Ascending aorta (tissue), 2 donors: ENCODE measurements around the gene ATXN10. TPM values are rescaled to one million over a fixed set of nuclear protein-coding genes. Genes with fewer than 3 reads are reported as not detected.

Source experiments
- DNase-seq, 2 donors: peaks; one replicate each; pipeline ENCODE4 v3.0.0-alpha.2; 2019; ENCODE audit warnings: low spot score in 2 of 2
- H3K27ac ChIP-seq, 2 donors: fragments of 200-600 bp; sonication (generic); one replicate each; pipeline ENCODE4 v1.5.1; 2016 to 2017; ENCODE audit warnings: mild to moderate bottlenecking in 1 of 2
- H3K27me3 ChIP-seq: fragments of 200-600 bp; sonication (generic); one replicate; pipeline ENCODE4 v1.5.1; 2017
- H3K36me3 ChIP-seq, 2 donors: fragments of 200-600 bp; sonication (generic); one replicate each; pipeline ENCODE4 v1.5.1; 2016
- H3K4me1 ChIP-seq, 2 donors: fragments of 200-600 bp; sonication (generic); one replicate each; pipeline ENCODE4 v1.5.1; 2016 to 2017; ENCODE audit warnings: mild to moderate bottlenecking in 1 of 2
- H3K4me3 ChIP-seq, 2 donors: fragments of 200-600 bp; sonication (generic); one replicate each; pipeline ENCODE4 v1.5.1; 2016 to 2017; ENCODE audit warnings: mild to moderate bottlenecking in 1 of 2
- H3K9me3 ChIP-seq, 2 donors: fragments of 200-600 bp; sonication (generic); one replicate each; pipeline ENCODE4 v1.5.1; 2016
- CTCF ChIP-seq, 3 experiments: fragments of 200-600 bp in 2 of 3; fragments of 450-650 bp in 1 of 3; sonication (generic) in 2 of 3; IDR thresholded peaks; one replicate each; pipeline ENCODE4 v1.5.1; 2016 to 2019; ENCODE audit warnings: antibody characterized with exemption in 3 of 3, mild to moderate bottlenecking in 1 of 3, moderate library complexity in 1 of 3
- intact Hi-C: fragments of 100-400 bp; cut with DNase I; formaldehyde crosslinking; loops from one replicate; pipeline ENCODE4 v1.15.1; 2023
- total RNA-seq: library from RNA; depleted of rRNA; stranded (reverse); fragments of >200 nt; gene quantifications from one replicate; pipeline ENCODE4 v1.1.0, GENCODE V29; 2016

The ATXN10 gene
- total RNA-seq, 1 donor from 2014 or later = 82.1 TPM

- intact Hi-C loops = loop anchor here (1.0 kb wide), 1 partner anchor 221 kb away; no protein-coding TSS in a partner anchor
- peaks cover 15% of the 10 kb centered on the region for H3K27me3 ChIP-seq
These were observed 195.0 kb downstream of the ATXN10 start for GRCh38 chr22:45866646-45867117.

GRCh38 chr22:45867118-45867905 lies 195.7 kb downstream of the ATXN10 start:
- H3K27me3 ChIP-seq = peaks cover 15% of the 10 kb centered on the region
- DNase-seq = no peak

More at GRCh38 chr22:45866646-45867117, 195.0 kb downstream of the ATXN10 start:
- Histone ChIP-seq H3K9me3 (no peaks in the 10 kb centered on the region), H3K4me3 (peak overlapping the region; percentile 43 to 53), H3K36me3 (no peaks in the 10 kb centered on the region), H3K27ac (no peak overlapping the region), H3K4me1 (peaks cover 9 to 13% of the 10 kb centered on the region in 2 donors)
- DNase-seq = no peak
- TF ChIP-seq CTCF (IDR thresholded peaks at IDR 0.05) = no peak

GRCh38 chr22:45867906-45868555 lies 196.4 kb downstream of the ATXN10 start:
- no peaks in the 10 kb centered on the region for H3K36me3 ChIP-seq
- no peak overlapping the region for H3K27ac ChIP-seq
- TF ChIP-seq CTCF (IDR thresholded peaks at IDR 0.05) = no peak
- peak in 1 of 2 donors; percentile 9 for DNase-seq
- H3K4me3 ChIP-seq = no peak overlapping the region
- intact Hi-C loops = loop anchor here (1.0 kb wide), 1 partner anchor 223 kb away; no protein-coding TSS in a partner anchor
- peaks cover 9 to 13% of the 10 kb centered on the region in 2 donors for H3K4me1 ChIP-seq
- peaks cover 15% of the 10 kb centered on the region for H3K27me3 ChIP-seq
- H3K9me3 ChIP-seq = peaks cover 0 to 4% of the 10 kb centered on the region in 2 donors

More at GRCh38 chr22:45867118-45867905, 195.7 kb downstream of the ATXN10 start:
- Histone ChIP-seq H3K4me1 (peaks cover 9 to 13% of the 10 kb centered on the region in 2 donors), H3K27ac (no peak overlapping the region), H3K36me3 (no peaks in the 10 kb centered on the region), H3K4me3 (peak overlapping the region; percentile 43 to 53), H3K9me3 (peaks cover 0 to under 1% of the 10 kb centered on the region in 2 donors)
- peak in 2 of 3 experiments; percentile 30 to 48 for TF ChIP-seq CTCF (IDR thresholded peaks at IDR 0.05)
- intact Hi-C loops = loop anchor here (1.0 kb wide), 1 partner anchor 222 kb away; no protein-coding TSS in a partner anchor

GRCh38 chr22:45868571-45869339 lies 197.1 kb downstream of the ATXN10 start:
- intact Hi-C loops = no loop called here
- no peak for TF ChIP-seq CTCF (IDR thresholded peaks at IDR 0.05)
- Histone ChIP-seq H3K4me1 (peaks cover 9 to 13% of the 10 kb centered on the region in 2 donors), H3K27me3 (peaks cover 15% of the 10 kb centered on the region), H3K9me3 (peaks cover 0 to 4% of the 10 kb centered on the region in 2 donors), H3K4me3 (no peak overlapping the region), H3K36me3 (no peaks in the 10 kb centered on the region), H3K27ac (no peak overlapping the region)
- peak in 1 of 2 donors; percentile 56 for DNase-seq

- Histone ChIP-seq H3K36me3 (no peaks in the 10 kb centered on the region), H3K4me1 (peaks cover 9 to 12% of the 10 kb centered on the region in 2 donors), H3K27me3 (peaks cover 15% of the 10 kb centered on the region), H3K9me3 (peaks cover 0 to 4% of the 10 kb centered on the region in 2 donors), H3K27ac (no peak overlapping the region), H3K4me3 (no peak overlapping the region)
- no peak for TF ChIP-seq CTCF (IDR thresholded peaks at IDR 0.05)
- intact Hi-C loops = no loop called here
- no peak for DNase-seq
These were observed 197.8 kb downstream of the ATXN10 start for GRCh38 chr22:45869340-45869847.
